Measurements from ENCODE around the gene ATF5. TPM values are rescaled to one million over a fixed set of nuclear protein-coding genes. Genes with fewer than 3 reads are reported as not detected.
A peak's percentile ranks its signal among the peaks of the same experiment; 100 is the strongest.

Gene ATF5
- total and polyA plus RNA-seq, 10 of the 15 experiments (the other 5 are each of a cell fraction or from before 2014, with no cell fraction given) = 9.1 to 133 (median 24.0) TPM

- in situ Hi-C loops (cut with MboI) = no loop called here
Measured at GRCh38 chr19:49923055-49924003, 5.7 kb upstream of the ATF5 start.

More at GRCh38 chr19:49923055-49924003, 5.7 kb upstream of the ATF5 start:
- peaks cover 92% of the 10 kb centered on the region for H3K79me2 ChIP-seq (ENCODE audit: control insufficient read depth, insufficient read depth, low read length)
- H3K4me3 ChIP-seq = peak overlapping the region; percentile 59; the same call in 1 of the 2 replicates
- RAD21 ChIA-PET (ENCODE audit: unreplicated experiment) = interaction anchor here (1.5 kb wide), 1 partner anchor 12 kb away, joined by 7 read pairs; no protein-coding TSS in a partner anchor
- peaks cover 44% of the 10 kb centered on the region for H3K4me1 ChIP-seq (ENCODE audit: control insufficient read depth, insufficient read depth, low read length)
- POLR2A ChIA-PET = interaction anchor here (0.7 to 2.3 kb wide), 4 partner anchors 11 to 37 kb away, joined by 3 to 17 read pairs (median 5); partner anchors contain the start of gene IL4I1
- H3K9ac ChIP-seq (ENCODE audit: control insufficient read depth, insufficient read depth, low read length) = peak overlapping the region; percentile 26; the same call in 1 of the 2 replicates
- H3K4me2 ChIP-seq (ENCODE audit: control insufficient read depth, insufficient read depth) = peak overlapping the region; percentile 76
- BruUV-seq (replicated peaks) = no TSS peak
- no peaks in the 10 kb centered on the region; the same call in 1 of the 2 replicates for H4K20me1 ChIP-seq (ENCODE audit: control insufficient read depth, insufficient read depth)
- CTCF ChIA-PET = interaction anchor here (1.5 kb wide), 1 partner anchor 9 kb away, joined by 6 read pairs; no protein-coding TSS in a partner anchor
- no peaks in the 10 kb centered on the region for H3K9me3 ChIP-seq (replicated peaks; ENCODE audit: control insufficient read depth, insufficient read depth, low read length)
- ATAC-seq = no peak
- 93% methylated on average over 31 of the region's 31 CpGs for WGBS (ENCODE audit: insufficient coverage, insufficient replicate concordance, low lambda C conversion rate, missing lambda C conversion rate)
- no peak for FAIRE-seq
- no peaks in the 10 kb centered on the region for H3K27me3 ChIP-seq (replicated peaks in 1 of 2; ENCODE audit: control insufficient read depth in 2 of 2, insufficient read depth in 2 of 2, low read length in 1 of 2)
- SMC1A ChIA-PET (ENCODE audit: uncharacterized antibody, unreplicated experiment) = interaction anchor here (1.9 kb wide), 1 partner anchor 12 kb away, joined by 7 read pairs; no protein-coding TSS in a partner anchor
- H3K36me3 ChIP-seq (ENCODE audit: control insufficient read depth in 2 of 2, insufficient read depth in 2 of 2, low read length in 1 of 2) = peaks cover 18 to 36% of the 10 kb centered on the region in 2 experiments
- peak; percentile 56 for DNase-seq (ENCODE audit: low read depth, low spot score)
- H3K27ac ChIP-seq (ENCODE audit: control insufficient read depth, insufficient read depth) = peak overlapping the region; percentile 52
- intact Hi-C loops (cut with micrococcal nuclease; ENCODE audit: unreplicated experiment) = no loop called here
- TF ChIP-seq, protein P1, sequence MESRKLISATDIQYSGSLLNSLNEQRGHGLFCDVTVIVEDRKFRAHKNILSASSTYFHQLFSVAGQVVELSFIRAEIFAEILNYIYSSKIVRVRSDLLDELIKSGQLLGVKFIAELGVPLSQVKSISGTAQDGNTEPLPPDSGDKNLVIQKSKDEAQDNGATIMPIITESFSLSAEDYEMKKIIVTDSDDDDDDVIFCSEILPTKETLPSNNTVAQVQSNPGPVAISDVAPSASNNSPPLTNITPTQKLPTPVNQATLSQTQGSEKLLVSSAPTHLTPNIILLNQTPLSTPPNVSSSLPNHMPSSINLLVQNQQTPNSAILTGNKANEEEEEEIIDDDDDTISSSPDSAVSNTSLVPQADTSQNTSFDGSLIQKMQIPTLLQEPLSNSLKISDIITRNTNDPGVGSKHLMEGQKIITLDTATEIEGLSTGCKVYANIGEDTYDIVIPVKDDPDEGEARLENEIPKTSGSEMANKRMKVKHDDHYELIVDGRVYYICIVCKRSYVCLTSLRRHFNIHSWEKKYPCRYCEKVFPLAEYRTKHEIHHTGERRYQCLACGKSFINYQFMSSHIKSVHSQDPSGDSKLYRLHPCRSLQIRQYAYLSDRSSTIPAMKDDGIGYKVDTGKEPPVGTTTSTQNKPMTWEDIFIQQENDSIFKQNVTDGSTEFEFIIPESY (IDR thresholded peaks at IDR 0.05) = no peak
- TF ChIP-seq POLR2A (IDR thresholded peaks at IDR 0.05; ENCODE audit: low read depth, low read length) (0 out of 2 replicates have a peak, but pooled peaks have one; percentile 27), POLR2AphosphoS2 (IDR thresholded peaks at IDR 0.05; ENCODE audit: low read depth, low read length) (0 out of 2 replicates have a peak, but pooled peaks have one; percentile 5)
- H2AFZ ChIP-seq (ENCODE audit: control insufficient read depth, low read depth, low read length) = no peak overlapping the region
